ENCODE results near the gene CHRND. TPM values are rescaled to one million over a fixed set of nuclear protein-coding genes. Genes with fewer than 3 reads are reported as not detected.

CHRND gene
- total and polyA plus RNA-seq, 4 donors: not detected

DNA sequence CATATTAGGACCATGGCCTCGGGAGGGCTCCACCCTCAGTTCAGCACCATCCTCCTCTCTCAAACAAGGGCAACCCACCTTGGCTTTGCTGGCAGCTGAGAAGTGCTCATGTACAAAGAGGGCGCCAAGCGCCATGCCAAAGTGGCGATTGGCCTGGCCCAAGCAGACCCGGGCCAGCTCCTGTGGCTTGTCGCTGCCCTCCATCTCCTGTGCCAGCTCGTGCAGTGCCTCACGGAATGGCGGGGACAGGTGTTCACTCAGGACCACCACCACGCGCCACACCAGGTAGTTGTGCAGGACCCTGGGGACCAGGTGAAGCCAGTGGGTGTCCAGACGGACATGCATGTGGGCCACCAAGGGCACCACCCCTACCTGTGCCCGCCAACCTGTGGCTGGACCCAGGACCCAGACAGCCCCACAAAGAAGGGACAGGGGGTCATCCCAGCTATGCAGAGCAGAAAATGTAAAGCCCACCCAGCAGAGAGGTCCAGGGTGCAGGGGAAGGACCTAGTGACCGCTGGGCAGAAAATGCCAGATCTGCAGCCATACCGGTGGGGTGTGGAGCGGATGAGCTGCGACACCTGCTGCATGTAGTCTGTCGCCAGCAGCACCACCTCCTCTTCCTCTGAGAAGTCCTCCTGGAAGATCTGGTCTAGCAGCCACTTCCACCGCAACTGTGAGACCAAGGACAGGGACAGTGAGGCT lies 41.9 kb upstream of the CHRND start:
- DNase-seq (ENCODE audit: low spot score): no peak
- Histone ChIP-seq H3K27me3 (ENCODE audit: control insufficient read depth in 4 of 4, insufficient read depth in 4 of 4, low read length in 3 of 4) (peaks cover 3 to 10% (median 6%) of the 10 kb centered on the region in 4 donors), H3K27ac (ENCODE audit: low read depth in 1 of 2, low read length in 2 of 2) (no peak overlapping the region), H3K4me3 (ENCODE audit: low read depth in 1 of 3, low read length in 3 of 3) (no peak overlapping the region), H3K4me1 (ENCODE audit: control insufficient read depth in 4 of 4, insufficient read depth in 4 of 4, low read length in 3 of 4) (peaks cover 3 to 23% (median 6%) of the 10 kb centered on the region in 4 donors), H3K36me3 (ENCODE audit: control insufficient read depth in 4 of 4, insufficient read depth in 3 of 4, low read depth in 1 of 4, low read length in 3 of 4) (no peaks in the 10 kb centered on the region), H3K9me3 (ENCODE audit: control insufficient read depth in 4 of 4, low read length in 3 of 4) (no peaks in the 10 kb centered on the region), H3K9ac (ENCODE audit: low read depth in 1 of 2, low read length in 2 of 2) (no peak overlapping the region)
- WGBS: 92% methylated on average over 19 of the region's 19 CpGs
- no peak for TF ChIP-seq RAD21 (IDR thresholded peaks at IDR 0.05)
- TF ChIP-seq HNF4G (IDR thresholded peaks at IDR 0.05): no peak
- no peak for TF ChIP-seq NR2F2 (IDR thresholded peaks at IDR 0.05)
- TF ChIP-seq SP1 (IDR thresholded peaks at IDR 0.05): no peak
- no peak for TF ChIP-seq GABPA (IDR thresholded peaks at IDR 0.05 in 1 of 2, conservative IDR thresholded peaks at IDR 0.05 in 1 of 2)
- no peak for TF ChIP-seq EGR1 (IDR thresholded peaks at IDR 0.05; ENCODE audit: low read depth in 2 of 2)
- TF ChIP-seq, protein P1, sequence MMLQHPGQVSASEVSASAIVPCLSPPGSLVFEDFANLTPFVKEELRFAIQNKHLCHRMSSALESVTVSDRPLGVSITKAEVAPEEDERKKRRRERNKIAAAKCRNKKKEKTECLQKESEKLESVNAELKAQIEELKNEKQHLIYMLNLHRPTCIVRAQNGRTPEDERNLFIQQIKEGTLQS (IDR thresholded peaks at IDR 0.05): no peak
- TF ChIP-seq FOXA2 (IDR thresholded peaks at IDR 0.05): no peak
- TF ChIP-seq RXRA (IDR thresholded peaks at IDR 0.05): no peak
- TF ChIP-seq, protein P2, sequence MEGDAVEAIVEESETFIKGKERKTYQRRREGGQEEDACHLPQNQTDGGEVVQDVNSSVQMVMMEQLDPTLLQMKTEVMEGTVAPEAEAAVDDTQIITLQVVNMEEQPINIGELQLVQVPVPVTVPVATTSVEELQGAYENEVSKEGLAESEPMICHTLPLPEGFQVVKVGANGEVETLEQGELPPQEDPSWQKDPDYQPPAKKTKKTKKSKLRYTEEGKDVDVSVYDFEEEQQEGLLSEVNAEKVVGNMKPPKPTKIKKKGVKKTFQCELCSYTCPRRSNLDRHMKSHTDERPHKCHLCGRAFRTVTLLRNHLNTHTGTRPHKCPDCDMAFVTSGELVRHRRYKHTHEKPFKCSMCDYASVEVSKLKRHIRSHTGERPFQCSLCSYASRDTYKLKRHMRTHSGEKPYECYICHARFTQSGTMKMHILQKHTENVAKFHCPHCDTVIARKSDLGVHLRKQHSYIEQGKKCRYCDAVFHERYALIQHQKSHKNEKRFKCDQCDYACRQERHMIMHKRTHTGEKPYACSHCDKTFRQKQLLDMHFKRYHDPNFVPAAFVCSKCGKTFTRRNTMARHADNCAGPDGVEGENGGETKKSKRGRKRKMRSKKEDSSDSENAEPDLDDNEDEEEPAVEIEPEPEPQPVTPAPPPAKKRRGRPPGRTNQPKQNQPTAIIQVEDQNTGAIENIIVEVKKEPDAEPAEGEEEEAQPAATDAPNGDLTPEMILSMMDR (IDR thresholded peaks at IDR 0.05; ENCODE audit: low read depth, low read length, missing input control): no peak
- no peak for TF ChIP-seq YY1 (IDR thresholded peaks at IDR 0.05)
- TF ChIP-seq JUND (IDR thresholded peaks at IDR 0.05): no peak
- no peak for TF ChIP-seq HNF4A (conservative IDR thresholded peaks at IDR 0.05)
- no peak for TF ChIP-seq TAF1 (conservative IDR thresholded peaks at IDR 0.05)
- no peak for TF ChIP-seq FOXA1 (IDR thresholded peaks at IDR 0.05)
- TF ChIP-seq, protein P3, sequence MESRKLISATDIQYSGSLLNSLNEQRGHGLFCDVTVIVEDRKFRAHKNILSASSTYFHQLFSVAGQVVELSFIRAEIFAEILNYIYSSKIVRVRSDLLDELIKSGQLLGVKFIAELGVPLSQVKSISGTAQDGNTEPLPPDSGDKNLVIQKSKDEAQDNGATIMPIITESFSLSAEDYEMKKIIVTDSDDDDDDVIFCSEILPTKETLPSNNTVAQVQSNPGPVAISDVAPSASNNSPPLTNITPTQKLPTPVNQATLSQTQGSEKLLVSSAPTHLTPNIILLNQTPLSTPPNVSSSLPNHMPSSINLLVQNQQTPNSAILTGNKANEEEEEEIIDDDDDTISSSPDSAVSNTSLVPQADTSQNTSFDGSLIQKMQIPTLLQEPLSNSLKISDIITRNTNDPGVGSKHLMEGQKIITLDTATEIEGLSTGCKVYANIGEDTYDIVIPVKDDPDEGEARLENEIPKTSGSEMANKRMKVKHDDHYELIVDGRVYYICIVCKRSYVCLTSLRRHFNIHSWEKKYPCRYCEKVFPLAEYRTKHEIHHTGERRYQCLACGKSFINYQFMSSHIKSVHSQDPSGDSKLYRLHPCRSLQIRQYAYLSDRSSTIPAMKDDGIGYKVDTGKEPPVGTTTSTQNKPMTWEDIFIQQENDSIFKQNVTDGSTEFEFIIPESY (IDR thresholded peaks at IDR 0.05): no peak
- TF ChIP-seq, protein P4, sequence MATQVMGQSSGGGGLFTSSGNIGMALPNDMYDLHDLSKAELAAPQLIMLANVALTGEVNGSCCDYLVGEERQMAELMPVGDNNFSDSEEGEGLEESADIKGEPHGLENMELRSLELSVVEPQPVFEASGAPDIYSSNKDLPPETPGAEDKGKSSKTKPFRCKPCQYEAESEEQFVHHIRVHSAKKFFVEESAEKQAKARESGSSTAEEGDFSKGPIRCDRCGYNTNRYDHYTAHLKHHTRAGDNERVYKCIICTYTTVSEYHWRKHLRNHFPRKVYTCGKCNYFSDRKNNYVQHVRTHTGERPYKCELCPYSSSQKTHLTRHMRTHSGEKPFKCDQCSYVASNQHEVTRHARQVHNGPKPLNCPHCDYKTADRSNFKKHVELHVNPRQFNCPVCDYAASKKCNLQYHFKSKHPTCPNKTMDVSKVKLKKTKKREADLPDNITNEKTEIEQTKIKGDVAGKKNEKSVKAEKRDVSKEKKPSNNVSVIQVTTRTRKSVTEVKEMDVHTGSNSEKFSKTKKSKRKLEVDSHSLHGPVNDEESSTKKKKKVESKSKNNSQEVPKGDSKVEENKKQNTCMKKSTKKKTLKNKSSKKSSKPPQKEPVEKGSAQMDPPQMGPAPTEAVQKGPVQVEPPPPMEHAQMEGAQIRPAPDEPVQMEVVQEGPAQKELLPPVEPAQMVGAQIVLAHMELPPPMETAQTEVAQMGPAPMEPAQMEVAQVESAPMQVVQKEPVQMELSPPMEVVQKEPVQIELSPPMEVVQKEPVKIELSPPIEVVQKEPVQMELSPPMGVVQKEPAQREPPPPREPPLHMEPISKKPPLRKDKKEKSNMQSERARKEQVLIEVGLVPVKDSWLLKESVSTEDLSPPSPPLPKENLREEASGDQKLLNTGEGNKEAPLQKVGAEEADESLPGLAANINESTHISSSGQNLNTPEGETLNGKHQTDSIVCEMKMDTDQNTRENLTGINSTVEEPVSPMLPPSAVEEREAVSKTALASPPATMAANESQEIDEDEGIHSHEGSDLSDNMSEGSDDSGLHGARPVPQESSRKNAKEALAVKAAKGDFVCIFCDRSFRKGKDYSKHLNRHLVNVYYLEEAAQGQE (IDR thresholded peaks at IDR 0.05): no peak
- TF ChIP-seq, protein P5, sequence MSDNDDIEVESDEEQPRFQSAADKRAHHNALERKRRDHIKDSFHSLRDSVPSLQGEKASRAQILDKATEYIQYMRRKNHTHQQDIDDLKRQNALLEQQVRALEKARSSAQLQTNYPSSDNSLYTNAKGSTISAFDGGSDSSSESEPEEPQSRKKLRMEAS (IDR thresholded peaks at IDR 0.05): no peak

Measured in liver (tissue), 9 donors.